ENCODE data around the gene M1AP.

Gene M1AP

DNA sequence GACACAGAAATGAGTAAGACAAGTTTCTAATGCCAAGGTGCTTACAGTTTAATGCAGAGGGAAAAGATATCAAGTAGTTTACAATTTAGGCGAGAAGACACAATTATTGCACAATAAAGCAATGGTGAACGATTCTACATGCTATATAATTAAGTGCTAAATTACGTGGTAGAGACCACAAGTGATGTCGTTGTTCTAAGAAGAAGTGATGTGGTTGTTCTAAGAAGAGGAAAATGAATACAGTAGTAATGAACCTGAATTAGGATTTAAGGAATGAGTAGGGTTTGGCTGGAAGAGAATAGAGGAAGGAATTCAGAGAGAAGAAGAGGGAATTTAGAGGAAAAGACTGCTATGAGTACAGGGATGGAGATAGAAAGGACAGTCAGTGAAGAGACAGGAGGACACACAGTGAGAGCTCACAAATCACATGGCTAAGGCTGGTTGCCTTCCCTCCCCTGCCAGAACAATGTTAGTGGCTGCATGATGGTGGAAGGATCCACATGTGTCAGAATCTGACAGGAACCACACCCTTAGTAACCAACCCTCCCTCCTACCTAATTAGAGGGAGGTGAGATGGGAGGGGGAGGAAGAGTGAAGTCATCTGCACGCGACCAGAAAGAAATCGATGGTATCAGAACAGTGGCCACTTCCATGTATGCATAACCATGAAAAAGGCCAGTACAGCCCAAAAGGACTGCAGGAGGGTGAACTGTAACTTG lies 44.7 kb downstream of the M1AP start:
- Histone ChIP-seq H3K9me3 (ENCODE audit: control insufficient read depth in 2 of 2, low read length in 2 of 2) (peaks cover 0 to 2% of the 10 kb centered on the region in 2 donors), H3K4me1 (ENCODE audit: control insufficient read depth in 2 of 2, insufficient read depth in 2 of 2, low read length in 2 of 2) (no peaks in the 10 kb centered on the region), H3K4me3 (ENCODE audit: low read length in 2 of 2) (no peak overlapping the region), H3K36me3 (ENCODE audit: control insufficient read depth in 2 of 2, insufficient read depth in 2 of 2, low read length in 2 of 2) (no peaks in the 10 kb centered on the region), H3K27ac (ENCODE audit: low read depth in 2 of 2, low read length in 2 of 2) (no peak overlapping the region), H3K27me3 (ENCODE audit: control insufficient read depth in 2 of 2, insufficient read depth in 2 of 2, low read length in 2 of 2) (peaks cover 0 to 8% of the 10 kb centered on the region in 2 donors), H3K9ac (ENCODE audit: low read depth in 1 of 2, low read length in 2 of 2) (no peak overlapping the region)

DNA sequence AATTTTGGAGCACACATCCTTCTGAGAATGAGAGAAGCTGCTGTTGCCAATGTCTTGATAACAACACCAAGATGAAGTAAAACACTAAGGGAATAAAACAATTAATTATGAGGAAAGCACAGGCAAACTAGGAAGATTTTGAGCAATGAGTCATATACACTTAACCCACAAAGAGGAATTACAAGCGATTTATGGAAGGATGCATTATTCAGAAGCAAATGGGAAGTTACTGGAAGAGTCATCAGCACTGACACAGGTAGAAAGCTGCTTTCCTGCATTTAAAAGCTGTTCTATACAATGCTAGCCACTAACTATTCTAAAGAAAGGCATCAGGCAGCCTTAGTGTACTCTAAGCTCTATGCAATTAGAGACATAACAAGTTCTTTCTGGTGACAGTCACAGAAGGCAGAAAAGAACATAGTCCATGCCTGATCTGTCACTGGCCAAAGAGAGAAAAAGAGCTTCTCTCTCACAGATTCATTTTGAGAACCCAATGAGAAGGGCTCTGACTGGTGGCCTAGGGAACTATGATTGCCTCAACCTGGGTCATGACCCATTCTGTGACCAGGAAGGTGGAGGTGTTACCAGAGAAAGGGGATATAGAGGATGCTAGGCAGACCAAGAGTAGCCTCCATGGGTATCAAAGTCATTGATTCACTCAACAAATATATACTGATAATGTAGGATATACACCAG lies 45.4 kb downstream of the M1AP start:
- no peak overlapping the region for H3K4me3 ChIP-seq (ENCODE audit: low read length in 2 of 2)
- H3K9me3 ChIP-seq (ENCODE audit: control insufficient read depth in 2 of 2, low read length in 2 of 2): peaks cover 0 to 2% of the 10 kb centered on the region in 2 donors
- no peak overlapping the region for H3K9ac ChIP-seq (ENCODE audit: low read depth in 1 of 2, low read length in 2 of 2)
- H3K4me1 ChIP-seq (ENCODE audit: control insufficient read depth in 2 of 2, insufficient read depth in 2 of 2, low read length in 2 of 2): no peaks in the 10 kb centered on the region
- no peak overlapping the region for H3K27ac ChIP-seq (ENCODE audit: low read depth in 2 of 2, low read length in 2 of 2)
- H3K27me3 ChIP-seq (ENCODE audit: control insufficient read depth in 2 of 2, insufficient read depth in 2 of 2, low read length in 2 of 2): peaks cover 0 to 8% of the 10 kb centered on the region in 2 donors
- H3K36me3 ChIP-seq (ENCODE audit: control insufficient read depth in 2 of 2, insufficient read depth in 2 of 2, low read length in 2 of 2): no peaks in the 10 kb centered on the region

DNA sequence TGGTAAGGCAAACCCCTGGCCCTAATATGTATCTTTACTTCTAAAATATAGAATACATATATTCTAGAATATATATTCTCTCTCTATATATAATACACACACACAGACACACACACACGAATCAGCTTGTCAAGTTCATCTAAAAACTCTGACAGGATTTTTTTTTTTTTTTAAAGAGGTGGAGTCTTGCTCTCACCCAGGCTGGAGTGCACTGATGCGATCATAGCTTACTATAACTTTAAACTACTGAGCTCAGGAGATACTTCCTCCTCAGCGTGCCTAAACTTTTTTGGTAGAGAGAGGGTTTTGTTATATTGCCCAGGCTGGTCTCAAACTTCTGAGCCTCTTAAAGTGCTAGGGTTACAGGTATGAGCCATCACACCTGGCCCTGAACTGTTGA lies 48.5 kb downstream of the M1AP start:
- Histone ChIP-seq H3K27ac (ENCODE audit: low read depth in 2 of 2, low read length in 2 of 2) (no peak overlapping the region), H3K36me3 (ENCODE audit: control insufficient read depth in 2 of 2, insufficient read depth in 2 of 2, low read length in 2 of 2) (no peaks in the 10 kb centered on the region), H3K9ac (ENCODE audit: low read depth in 1 of 2, low read length in 2 of 2) (no peak overlapping the region), H3K4me3 (ENCODE audit: low read length in 2 of 2) (no peak overlapping the region), H3K27me3 (ENCODE audit: control insufficient read depth in 2 of 2, insufficient read depth in 2 of 2, low read length in 2 of 2) (peaks cover 0 to 8% of the 10 kb centered on the region in 2 donors), H3K4me1 (ENCODE audit: control insufficient read depth in 2 of 2, insufficient read depth in 2 of 2, low read length in 2 of 2) (no peaks in the 10 kb centered on the region), H3K9me3 (ENCODE audit: control insufficient read depth in 2 of 2, low read length in 2 of 2) (peaks cover 0 to 2% of the 10 kb centered on the region in 2 donors)

DNA sequence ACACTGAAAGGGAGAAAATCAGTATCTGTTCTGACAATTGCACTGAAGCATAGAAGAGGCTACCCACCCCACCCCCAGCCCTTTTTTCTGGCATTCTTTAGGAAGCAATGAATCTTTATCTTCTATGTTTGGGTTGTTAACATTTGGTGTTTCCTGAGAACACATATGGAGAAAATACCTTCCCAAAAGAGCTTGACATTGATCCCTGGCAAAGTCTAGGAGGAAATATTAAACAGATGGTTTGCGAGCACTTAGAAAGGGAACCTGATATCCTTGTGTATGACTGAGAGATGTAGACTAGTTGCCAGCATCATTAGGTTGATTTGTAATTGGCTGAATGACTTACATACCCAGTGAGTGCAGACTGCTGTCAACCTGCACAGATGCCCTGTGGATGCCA lies 50.7 kb downstream of the M1AP start:
- Histone ChIP-seq H3K36me3 (ENCODE audit: control insufficient read depth in 2 of 2, insufficient read depth in 2 of 2, low read length in 2 of 2) (no peaks in the 10 kb centered on the region), H3K27me3 (ENCODE audit: control insufficient read depth in 2 of 2, insufficient read depth in 2 of 2, low read length in 2 of 2) (peaks cover 2 to 4% of the 10 kb centered on the region in 2 donors), H3K4me1 (ENCODE audit: control insufficient read depth in 2 of 2, insufficient read depth in 2 of 2, low read length in 2 of 2) (no peaks in the 10 kb centered on the region)

DNA sequence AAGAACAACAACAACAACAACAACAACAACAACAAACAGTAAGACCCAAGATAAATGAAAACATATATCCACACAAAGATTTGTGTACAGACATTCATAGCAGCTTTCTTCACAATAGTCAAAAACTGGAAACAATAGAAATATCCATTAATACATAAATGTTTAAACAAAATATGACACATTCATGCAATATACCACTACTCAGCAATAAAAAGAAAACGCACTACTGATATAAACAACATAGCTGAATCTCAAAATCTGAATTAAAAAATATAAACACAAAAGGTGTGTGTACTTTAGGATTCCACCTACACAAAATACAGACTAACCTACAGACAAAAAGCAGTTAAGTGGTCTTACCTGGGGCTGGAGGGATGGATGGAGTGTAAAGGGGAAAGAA lies 51.5 kb downstream of the M1AP start:
- H3K9ac ChIP-seq (ENCODE audit: low read depth in 1 of 2, low read length in 2 of 2): no peak overlapping the region
- H3K27ac ChIP-seq (ENCODE audit: low read depth in 2 of 2, low read length in 2 of 2): no peak overlapping the region
- no peaks in the 10 kb centered on the region for H3K36me3 ChIP-seq (ENCODE audit: control insufficient read depth in 2 of 2, insufficient read depth in 2 of 2, low read length in 2 of 2)
- H3K4me1 ChIP-seq (ENCODE audit: control insufficient read depth in 2 of 2, insufficient read depth in 2 of 2, low read length in 2 of 2): no peaks in the 10 kb centered on the region
- H3K4me3 ChIP-seq (ENCODE audit: low read length in 2 of 2): no peak overlapping the region
- H3K27me3 ChIP-seq (ENCODE audit: control insufficient read depth in 2 of 2, insufficient read depth in 2 of 2, low read length in 2 of 2): peaks cover 0 to 2% of the 10 kb centered on the region in 2 donors
- no peaks in the 10 kb centered on the region for H3K9me3 ChIP-seq (ENCODE audit: control insufficient read depth in 2 of 2, low read length in 2 of 2)

More for the DNA sequence above, 50.7 kb downstream of the M1AP start:
- Histone ChIP-seq H3K27ac (ENCODE audit: low read depth in 2 of 2, low read length in 2 of 2) (no peak overlapping the region), H3K9ac (ENCODE audit: low read depth in 1 of 2, low read length in 2 of 2) (no peak overlapping the region), H3K4me3 (ENCODE audit: low read length in 2 of 2) (no peak overlapping the region), H3K9me3 (ENCODE audit: control insufficient read depth in 2 of 2, low read length in 2 of 2) (no peaks in the 10 kb centered on the region)

DNA sequence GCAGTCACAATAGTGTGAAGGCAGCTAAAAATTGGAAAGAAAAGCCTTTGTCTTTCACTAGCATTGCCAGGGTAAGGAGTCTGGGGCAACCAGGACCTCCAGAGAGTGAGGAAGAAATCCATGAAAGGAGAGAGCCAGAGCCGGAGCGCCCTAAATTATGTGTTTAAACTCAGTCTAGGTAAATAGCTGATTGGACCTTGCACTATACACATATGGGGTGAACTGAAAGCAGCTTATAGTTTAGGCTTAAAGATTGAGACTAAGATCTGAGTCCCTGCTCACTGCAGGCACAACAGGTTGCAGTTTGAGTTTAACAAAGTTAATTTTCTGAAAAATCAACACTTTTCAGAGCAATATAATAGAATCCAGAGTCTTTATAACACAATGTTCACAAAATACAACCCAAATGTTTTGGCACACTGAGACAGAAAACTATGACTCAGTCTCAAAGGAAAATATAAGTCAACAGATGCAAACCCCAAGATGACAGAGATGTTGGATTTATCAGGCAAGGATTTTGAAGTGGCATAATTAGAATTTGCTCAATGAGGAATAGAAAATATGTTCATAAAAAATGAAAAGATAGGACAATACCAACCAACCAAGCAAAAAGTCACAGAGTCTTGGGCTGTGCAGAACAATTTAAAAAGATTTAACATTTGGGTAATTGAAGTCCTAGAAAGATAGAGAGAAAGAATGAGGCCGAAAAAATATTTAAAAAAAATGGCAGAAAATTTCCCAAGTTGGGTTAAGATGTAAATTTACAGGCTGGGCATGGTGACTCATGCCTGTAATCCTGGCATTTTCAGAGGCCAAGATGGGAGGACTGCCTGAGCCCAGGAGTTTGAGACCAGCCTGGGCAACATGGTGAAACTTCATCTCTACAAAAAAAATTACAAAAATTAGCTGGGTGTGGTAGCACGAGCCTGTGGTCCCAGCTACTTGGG lies 54.0 kb downstream of the M1AP start:
- no peaks in the 10 kb centered on the region for H3K4me1 ChIP-seq (ENCODE audit: control insufficient read depth in 2 of 2, insufficient read depth in 2 of 2, low read length in 2 of 2)
- H3K27ac ChIP-seq (ENCODE audit: low read depth in 2 of 2, low read length in 2 of 2): no peak overlapping the region
- H3K9ac ChIP-seq (ENCODE audit: low read depth in 1 of 2, low read length in 2 of 2): no peak overlapping the region
- H3K36me3 ChIP-seq (ENCODE audit: control insufficient read depth in 2 of 2, insufficient read depth in 2 of 2, low read length in 2 of 2): no peaks in the 10 kb centered on the region
- H3K4me3 ChIP-seq (ENCODE audit: low read length in 2 of 2): no peak overlapping the region
- peaks cover 0 to 2% of the 10 kb centered on the region in 2 donors for H3K27me3 ChIP-seq (ENCODE audit: control insufficient read depth in 2 of 2, insufficient read depth in 2 of 2, low read length in 2 of 2)
- no peaks in the 10 kb centered on the region for H3K9me3 ChIP-seq (ENCODE audit: control insufficient read depth in 2 of 2, low read length in 2 of 2)

DNA sequence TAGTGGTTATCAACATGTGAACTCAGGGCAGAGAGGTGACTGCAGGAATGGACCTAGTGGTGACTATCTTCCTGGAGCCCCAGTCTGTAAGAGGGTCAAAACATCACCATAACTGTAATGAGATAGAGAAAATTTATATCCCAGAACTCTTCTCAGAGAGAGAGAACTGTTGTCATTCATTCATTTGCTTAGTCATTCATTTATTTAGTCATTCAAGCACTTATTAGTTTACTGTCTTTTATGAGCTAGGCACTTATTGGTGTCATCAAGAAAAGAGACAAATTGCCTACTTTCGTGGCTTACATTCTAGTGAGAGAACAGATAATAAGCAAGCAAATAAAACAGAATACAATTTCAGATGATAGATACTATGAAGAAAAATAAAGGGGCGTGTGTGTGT lies 59.5 kb downstream of the M1AP start:
- Histone ChIP-seq H3K9ac (ENCODE audit: low read depth in 1 of 2, low read length in 2 of 2) (no peak overlapping the region), H3K4me1 (ENCODE audit: control insufficient read depth in 2 of 2, insufficient read depth in 2 of 2, low read length in 2 of 2) (no peaks in the 10 kb centered on the region), H3K27me3 (ENCODE audit: control insufficient read depth in 2 of 2, insufficient read depth in 2 of 2, low read length in 2 of 2) (no peaks in the 10 kb centered on the region), H3K27ac (ENCODE audit: low read depth in 2 of 2, low read length in 2 of 2) (no peak overlapping the region), H3K4me3 (ENCODE audit: low read length in 2 of 2) (no peak overlapping the region), H3K36me3 (ENCODE audit: control insufficient read depth in 2 of 2, insufficient read depth in 2 of 2, low read length in 2 of 2) (no peaks in the 10 kb centered on the region), H3K9me3 (ENCODE audit: control insufficient read depth in 2 of 2, low read length in 2 of 2) (no peaks in the 10 kb centered on the region)

DNA sequence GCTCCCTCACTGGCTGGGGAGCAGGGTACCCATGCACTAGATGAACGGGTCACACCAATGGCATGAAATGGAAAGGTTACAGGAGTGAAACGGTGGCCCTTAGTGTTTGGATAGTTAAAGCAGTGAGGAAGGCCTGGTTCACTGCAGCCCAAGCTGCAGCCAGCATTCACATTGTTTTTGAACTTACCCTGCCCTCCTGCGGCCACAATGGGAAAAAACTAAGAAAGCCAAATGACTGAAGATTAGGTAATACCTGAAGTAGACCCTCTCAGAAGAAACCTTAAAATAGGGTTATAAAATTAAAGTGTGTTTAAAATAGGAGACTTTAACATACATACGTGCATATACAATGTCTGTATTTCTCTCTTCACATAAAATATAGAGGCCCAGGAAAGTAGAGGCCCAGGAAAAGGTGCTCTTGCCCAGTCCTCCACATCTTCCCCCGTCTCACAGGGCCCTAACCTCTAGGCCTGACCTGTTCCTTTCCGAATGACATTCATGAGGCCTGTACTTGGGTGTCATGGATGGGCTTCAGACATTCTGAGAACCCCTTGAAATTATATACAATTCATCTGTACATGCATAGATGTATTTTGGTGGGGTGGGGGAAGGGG lies 60.4 kb downstream of the M1AP start:
- Histone ChIP-seq H3K9me3 (ENCODE audit: control insufficient read depth in 2 of 2, low read length in 2 of 2) (no peaks in the 10 kb centered on the region), H3K36me3 (ENCODE audit: control insufficient read depth in 2 of 2, insufficient read depth in 2 of 2, low read length in 2 of 2) (no peaks in the 10 kb centered on the region), H3K9ac (ENCODE audit: low read depth in 1 of 2, low read length in 2 of 2) (no peak overlapping the region), H3K4me1 (ENCODE audit: control insufficient read depth in 2 of 2, insufficient read depth in 2 of 2, low read length in 2 of 2) (no peaks in the 10 kb centered on the region), H3K4me3 (ENCODE audit: low read length in 2 of 2) (no peak overlapping the region), H3K27ac (ENCODE audit: low read depth in 2 of 2, low read length in 2 of 2) (no peak overlapping the region), H3K27me3 (ENCODE audit: control insufficient read depth in 2 of 2, insufficient read depth in 2 of 2, low read length in 2 of 2) (no peaks in the 10 kb centered on the region)

DNA sequence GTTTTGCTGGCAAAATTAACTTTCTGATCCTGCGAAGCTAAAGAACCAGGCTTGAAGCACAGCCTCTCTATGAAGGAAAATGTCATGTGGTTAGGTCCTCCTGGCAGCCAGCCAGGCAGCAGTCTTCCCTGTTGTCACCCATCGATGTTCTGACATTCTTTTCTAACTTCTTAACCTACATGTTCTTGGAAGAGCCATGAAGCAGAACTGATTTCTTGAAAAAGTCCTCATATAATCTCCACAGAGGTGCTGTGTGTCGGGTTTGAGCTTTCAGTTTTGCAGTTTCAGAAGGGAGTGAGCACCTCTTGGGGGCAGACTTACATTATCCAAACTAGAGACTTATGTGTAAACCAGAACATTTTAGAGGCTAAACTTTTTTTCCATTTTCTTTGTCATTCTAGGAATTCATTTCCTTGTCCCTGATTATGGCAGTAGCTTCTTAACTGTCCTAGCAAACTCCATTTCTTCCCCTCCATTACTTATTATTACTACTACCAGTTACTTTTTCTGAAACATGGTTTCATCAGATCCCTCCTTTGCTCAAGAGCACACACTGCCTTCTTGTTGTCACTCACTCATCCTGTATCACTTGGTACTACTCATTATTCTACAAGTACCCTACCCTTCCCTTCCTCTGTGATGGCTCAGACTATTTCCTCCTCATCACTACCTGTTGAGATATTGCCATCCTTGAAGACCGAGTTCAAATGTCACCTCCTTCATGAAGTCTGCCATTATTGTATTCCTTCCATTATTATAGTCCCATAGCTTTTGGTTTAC lies 62.5 kb downstream of the M1AP start:
- no peak overlapping the region for H3K9ac ChIP-seq (ENCODE audit: low read depth in 1 of 2, low read length in 2 of 2)
- H3K4me1 ChIP-seq (ENCODE audit: control insufficient read depth in 2 of 2, insufficient read depth in 2 of 2, low read length in 2 of 2): no peaks in the 10 kb centered on the region
- H3K36me3 ChIP-seq (ENCODE audit: control insufficient read depth in 2 of 2, insufficient read depth in 2 of 2, low read length in 2 of 2): no peaks in the 10 kb centered on the region
- no peaks in the 10 kb centered on the region for H3K9me3 ChIP-seq (ENCODE audit: control insufficient read depth in 2 of 2, low read length in 2 of 2)
- no peak overlapping the region for H3K27ac ChIP-seq (ENCODE audit: low read depth in 2 of 2, low read length in 2 of 2)
- H3K27me3 ChIP-seq (ENCODE audit: control insufficient read depth in 2 of 2, insufficient read depth in 2 of 2, low read length in 2 of 2): no peaks in the 10 kb centered on the region
- no peak overlapping the region for H3K4me3 ChIP-seq (ENCODE audit: low read length in 2 of 2)

All from mucosa of rectum (tissue), 2 donors.